Fibroblast of gingiva (primary cell): ENCODE results near the gene SPEF1.
"Not testable (repeated sequence)": the region's sequence is repeated elsewhere in the genome, so short reads cannot be mapped to it uniquely, and the experiment has no call there.

ENCODE experiments used
- DNase-seq: peaks from one replicate; pipeline ENCODE4 v3.0.0-alpha.2; 2011; ENCODE audit warnings: low read depth

Gene SPEF1

GRCh38 chr20:3781153-3781910, at the start of gene SPEF1:
TSS of gene SPEF1 (minus strand) at chr20:3781448. CDS start at chr20:3781287, 161 bp downstream.
- DNase-seq: peak; percentile 91

GRCh38 chr20:3829891-3830290, 48.6 kb upstream of the SPEF1 start:
- DNase-seq: not testable (repeated sequence)

GRCh38 chr20:3828798-3829197, 47.5 kb upstream of the SPEF1 start:
- DNase-seq: peak; percentile 67

GRCh38 chr20:3826420-3826819, 45.2 kb upstream of the SPEF1 start:
- DNase-seq: no peak

GRCh38 chr20:3825526-3825925, 44.3 kb upstream of the SPEF1 start:
- no peak for DNase-seq

GRCh38 chr20:3823881-3824280, 42.6 kb upstream of the SPEF1 start:
- no peak for DNase-seq

GRCh38 chr20:3821996-3822395, 40.7 kb upstream of the SPEF1 start:
- DNase-seq: no peak

- DNase-seq: no peak
Measured at GRCh38 chr20:3820901-3821727, 39.9 kb upstream of the SPEF1 start.

GRCh38 chr20:3820048-3820900, 39.0 kb upstream of the SPEF1 start, which contains the start of gene AP5S1:
TSS of gene AP5S1 (plus strand) at chr20:3820547. CDS start at chr20:3822118, 1,571 bp downstream.
- DNase-seq: peak; percentile 95

- no peak for DNase-seq
Measured at GRCh38 chr20:3819411-3820047, 38.3 kb upstream of the SPEF1 start.

- peak; percentile 61 for DNase-seq
Measured at GRCh38 chr20:3818155-3819151, 37.2 kb upstream of the SPEF1 start.

GRCh38 chr20:3815703-3816315, 34.6 kb upstream of the SPEF1 start:
- DNase-seq: no peak

GRCh38 chr20:3814928-3815495, 33.8 kb upstream of the SPEF1 start:
- DNase-seq: no peak

GRCh38 chr20:3813848-3814581, 32.8 kb upstream of the SPEF1 start:
- no peak for DNase-seq

GRCh38 chr20:3812975-3813847, 32.0 kb upstream of the SPEF1 start:
- DNase-seq: peak; percentile 9

- no peak for DNase-seq
Measured at GRCh38 chr20:3812259-3812681, 31.0 kb upstream of the SPEF1 start.

- peak; percentile 99 for DNase-seq
Measured at GRCh38 chr20:3811467-3812258, 30.4 kb upstream of the SPEF1 start.
